KOPT-K1 (cell line): ENCODE results near the gene AVPR2.
A peak's percentile ranks its signal among the peaks of the same experiment; 100 is the strongest.

Experiments used
- H3K27ac ChIP-seq: fragments of 200-600 bp; sonication (generic); 2 replicates; pipeline ENCODE4 v1.5.1; 2016; ENCODE audit warnings: antibody characterized with exemption, mild to moderate bottlenecking, low read depth, low read length; ENCODE audit not compliant: poor library complexity, severe bottlenecking
- H3K36me3 ChIP-seq: fragments of 200-600 bp; sonication (generic); 2 replicates; pipeline ENCODE4 v1.5.1; 2017; ENCODE audit warnings: antibody characterized with exemption, mild to moderate bottlenecking, low read length, moderate library complexity; ENCODE audit not compliant: insufficient read depth
- H3K9me3 ChIP-seq: fragments of 200-600 bp; sonication (generic); 2 replicates; pipeline ENCODE4 v1.5.1; 2017; ENCODE audit warnings: antibody characterized with exemption, low read length, mild to moderate bottlenecking; ENCODE audit not compliant: insufficient read depth, poor library complexity, severe bottlenecking

AVPR2 gene

DNA sequence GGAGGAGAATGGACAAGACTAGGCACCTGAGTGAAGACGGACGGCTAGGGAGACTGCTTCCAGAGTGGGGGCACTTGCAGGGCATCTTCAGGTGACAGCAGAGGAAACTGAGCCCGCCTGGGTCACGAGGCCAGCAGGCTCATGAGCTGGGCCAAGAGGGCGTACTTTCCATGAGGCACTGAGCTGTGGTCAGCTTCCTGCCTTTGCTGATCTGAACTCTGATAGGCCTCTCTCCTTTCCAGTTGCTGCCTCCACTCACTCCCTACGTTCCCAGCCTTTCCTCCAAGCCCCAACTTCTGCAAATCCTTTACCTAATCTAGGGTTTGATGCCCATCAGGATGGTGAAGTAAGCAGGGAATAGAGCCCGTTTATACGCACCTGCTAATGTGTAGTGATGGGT lies 17.1 kb upstream of the AVPR2 start:
- no peak overlapping the region for H3K27ac ChIP-seq
- H3K36me3 ChIP-seq = no peaks in the 10 kb centered on the region
- H3K9me3 ChIP-seq = no peaks in the 10 kb centered on the region

DNA sequence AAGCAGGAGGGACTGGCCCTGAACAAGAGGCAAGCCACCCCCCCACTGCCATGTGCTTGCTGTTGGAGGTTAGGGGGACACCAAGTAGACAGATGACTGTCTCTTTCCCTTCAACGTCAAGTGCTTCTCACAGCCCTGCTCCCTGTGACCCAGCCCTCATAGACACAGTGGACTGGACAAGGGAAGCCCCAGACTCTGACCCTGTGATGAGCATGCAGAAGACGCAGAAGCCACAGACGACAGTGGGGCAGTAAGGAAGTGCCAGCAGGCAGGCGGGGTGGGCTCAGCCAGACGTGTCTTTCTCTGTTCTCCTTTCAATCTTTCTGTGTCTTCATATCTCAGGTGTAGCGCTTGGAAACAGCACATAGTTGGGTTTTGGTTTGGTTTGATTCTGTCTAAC lies 16.1 kb upstream of the AVPR2 start:
- Histone ChIP-seq H3K27ac (no peak overlapping the region), H3K36me3 (no peaks in the 10 kb centered on the region), H3K9me3 (no peaks in the 10 kb centered on the region)

DNA sequence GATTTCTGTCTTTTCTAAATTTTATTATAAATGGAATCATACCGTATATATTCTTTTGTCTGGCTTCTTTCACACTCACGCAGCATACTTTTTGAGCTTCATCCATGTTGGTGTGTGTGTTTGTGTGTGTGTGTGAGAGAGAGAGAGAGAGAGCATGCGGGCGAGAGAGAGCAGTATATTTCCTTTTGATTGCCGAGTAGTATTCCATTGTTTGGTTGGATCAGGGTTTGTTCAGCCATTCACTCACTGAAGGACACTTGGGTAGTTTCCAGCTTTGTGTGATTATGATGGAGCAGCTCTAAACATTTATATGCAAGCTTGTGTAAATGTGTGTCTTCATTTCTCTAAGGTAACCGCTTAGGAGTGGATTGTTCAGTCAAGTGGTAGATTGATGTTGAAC lies 15.3 kb upstream of the AVPR2 start:
- H3K27ac ChIP-seq = no peak overlapping the region
- no peaks in the 10 kb centered on the region for H3K9me3 ChIP-seq
- no peaks in the 10 kb centered on the region for H3K36me3 ChIP-seq

DNA sequence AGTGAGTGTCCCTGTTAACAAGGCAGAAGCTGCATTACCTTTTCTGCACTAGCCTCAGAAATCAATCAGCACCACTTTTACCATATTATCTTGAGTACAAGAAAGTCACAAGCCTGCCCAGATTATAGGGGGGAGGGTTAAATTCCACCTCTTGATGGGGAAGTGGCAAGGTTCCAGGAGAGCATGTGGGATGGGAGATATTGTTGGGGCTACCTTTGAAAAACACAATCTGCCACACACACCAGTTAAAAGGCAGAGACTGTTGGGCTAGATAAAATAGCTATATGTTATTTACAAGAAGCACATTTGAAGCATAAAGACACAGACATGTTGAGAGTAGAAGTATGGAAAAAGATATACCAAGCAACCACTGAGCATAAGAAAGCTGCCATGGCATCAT lies 6.6 kb upstream of the AVPR2 start:
- Histone ChIP-seq H3K27ac (no peak overlapping the region), H3K9me3 (no peaks in the 10 kb centered on the region), H3K36me3 (no peaks in the 10 kb centered on the region)

DNA sequence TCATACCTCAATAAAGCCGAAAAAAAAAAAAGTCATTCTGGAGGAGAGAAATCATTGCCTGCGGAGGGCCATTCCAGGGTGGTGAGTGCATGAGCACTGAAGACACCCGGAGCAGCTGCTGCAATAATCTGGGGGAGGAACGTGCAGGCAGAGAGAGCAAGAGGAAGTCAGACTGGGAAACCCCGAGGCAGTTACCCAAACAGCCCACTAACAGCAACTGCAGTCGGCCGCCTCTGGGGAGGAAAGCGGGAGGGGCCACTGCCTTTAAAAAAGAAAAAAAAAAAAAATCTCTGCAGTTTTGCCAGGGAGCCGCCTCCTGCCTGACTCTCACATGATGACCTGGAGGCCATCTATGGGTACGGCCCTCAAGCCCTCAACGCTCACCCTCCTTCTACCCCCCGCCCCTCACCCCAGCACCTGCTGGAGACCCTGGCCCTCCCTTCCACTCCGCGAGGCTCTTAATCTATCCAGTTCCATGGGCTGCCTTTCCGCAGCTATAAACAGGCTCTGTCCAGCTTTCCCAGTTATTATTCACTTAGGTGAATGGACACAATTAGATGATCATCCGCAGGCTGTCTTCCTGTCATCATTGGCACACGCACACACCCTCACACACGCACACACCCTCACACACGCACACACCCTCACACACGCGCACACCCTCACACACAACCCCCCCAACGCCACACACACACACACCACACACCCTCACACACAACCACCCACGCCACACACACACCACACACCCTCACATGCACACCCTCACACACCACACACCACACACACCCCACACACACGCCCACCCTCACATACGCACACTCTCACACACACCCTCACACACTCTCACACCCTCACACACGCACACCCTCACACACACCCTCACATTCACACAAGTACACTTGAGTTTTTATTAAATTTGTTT lies 3.4 kb upstream of the AVPR2 start:
- Histone ChIP-seq H3K9me3 (no peaks in the 10 kb centered on the region), H3K36me3 (peaks cover 4% of the 10 kb centered on the region; the same call in 1 of the 2 replicates), H3K27ac (peak overlapping the region; percentile 59)

DNA sequence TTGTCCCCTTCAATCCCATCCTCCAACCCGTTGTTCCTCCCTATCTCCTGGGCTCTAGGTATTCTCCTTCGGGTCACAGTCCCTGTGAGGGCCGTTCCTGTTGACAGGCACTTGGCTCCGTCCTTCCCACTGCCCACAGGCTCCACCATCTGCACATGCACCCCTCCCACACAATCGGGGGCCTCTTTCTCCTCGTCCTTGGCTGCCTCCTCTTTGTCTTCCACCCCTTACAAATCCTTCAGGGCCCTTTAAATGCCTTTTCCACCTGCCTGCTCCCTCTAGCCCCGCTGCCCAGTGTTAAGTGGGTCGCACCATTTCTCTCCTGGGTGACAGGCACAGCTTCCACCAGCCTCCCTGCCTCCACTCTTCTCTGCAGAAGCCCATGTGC lies 2.7 kb upstream of the AVPR2 start:
- H3K36me3 ChIP-seq = peaks cover 8% of the 10 kb centered on the region
- H3K27ac ChIP-seq = peak overlapping the region; percentile 59
- no peaks in the 10 kb centered on the region for H3K9me3 ChIP-seq

DNA sequence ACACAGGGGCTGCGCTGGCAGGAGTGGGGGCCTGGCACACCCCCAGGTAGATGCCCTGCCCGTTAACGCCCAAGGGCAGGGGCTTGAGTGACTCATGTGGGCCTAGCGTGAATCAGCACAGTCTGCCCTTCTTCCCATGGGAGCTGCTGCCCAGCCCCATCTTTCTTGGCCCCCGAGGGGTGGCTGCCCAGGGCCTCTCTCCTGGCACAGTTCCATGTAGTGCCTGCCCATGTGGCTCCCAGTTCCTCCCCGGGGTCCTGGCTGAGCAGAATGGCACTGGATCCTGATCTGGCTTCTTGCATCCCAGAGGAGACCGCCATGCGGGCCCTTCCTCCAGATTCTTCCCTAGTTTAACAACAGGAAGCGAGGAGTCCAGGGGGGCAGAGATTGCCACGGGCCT lies 2.1 kb upstream of the AVPR2 start:
- Histone ChIP-seq H3K9me3 (no peaks in the 10 kb centered on the region), H3K27ac (peak overlapping the region; percentile 59), H3K36me3 (peaks cover 15% of the 10 kb centered on the region)

DNA sequence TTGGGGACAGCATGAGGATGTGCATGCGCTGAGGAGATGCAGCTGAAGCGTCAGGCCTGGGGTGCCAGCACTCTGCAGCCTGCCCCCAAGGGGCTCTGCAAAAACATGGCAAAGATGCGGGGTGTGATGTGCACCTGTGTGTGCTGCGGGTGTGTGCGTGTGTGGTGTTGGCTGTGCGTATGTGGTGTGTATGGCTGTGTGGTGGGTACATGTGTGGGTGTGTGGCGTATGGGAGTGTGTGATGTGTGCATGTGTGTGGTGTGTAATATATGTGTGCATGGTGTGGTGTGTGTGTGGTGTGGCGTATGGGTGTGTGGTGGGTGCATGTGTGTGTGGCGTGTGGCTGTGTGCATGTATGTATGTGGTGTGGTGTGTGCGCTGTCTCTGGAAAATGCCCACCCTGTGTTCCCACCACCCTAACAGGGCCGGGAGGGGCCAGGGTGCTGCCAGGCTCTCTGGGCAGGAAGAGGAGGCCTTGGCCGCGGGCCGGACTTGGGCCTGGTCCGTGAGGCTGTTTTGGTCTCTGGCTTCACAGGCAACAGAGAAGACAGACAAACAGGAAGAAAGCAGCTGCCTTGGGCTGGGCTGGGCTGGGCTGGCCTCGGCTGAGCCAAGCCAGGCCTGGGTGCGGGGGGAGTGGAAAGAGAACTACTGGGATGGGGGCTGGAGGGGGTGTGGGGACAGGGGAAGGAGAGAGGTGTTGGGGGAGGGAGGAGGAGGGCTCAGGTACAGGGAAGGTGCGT lies 1.1 kb upstream of the AVPR2 start:
- peak overlapping the region; percentile 59 for H3K27ac ChIP-seq
- no peaks in the 10 kb centered on the region for H3K9me3 ChIP-seq
- peaks cover 24% of the 10 kb centered on the region for H3K36me3 ChIP-seq

DNA sequence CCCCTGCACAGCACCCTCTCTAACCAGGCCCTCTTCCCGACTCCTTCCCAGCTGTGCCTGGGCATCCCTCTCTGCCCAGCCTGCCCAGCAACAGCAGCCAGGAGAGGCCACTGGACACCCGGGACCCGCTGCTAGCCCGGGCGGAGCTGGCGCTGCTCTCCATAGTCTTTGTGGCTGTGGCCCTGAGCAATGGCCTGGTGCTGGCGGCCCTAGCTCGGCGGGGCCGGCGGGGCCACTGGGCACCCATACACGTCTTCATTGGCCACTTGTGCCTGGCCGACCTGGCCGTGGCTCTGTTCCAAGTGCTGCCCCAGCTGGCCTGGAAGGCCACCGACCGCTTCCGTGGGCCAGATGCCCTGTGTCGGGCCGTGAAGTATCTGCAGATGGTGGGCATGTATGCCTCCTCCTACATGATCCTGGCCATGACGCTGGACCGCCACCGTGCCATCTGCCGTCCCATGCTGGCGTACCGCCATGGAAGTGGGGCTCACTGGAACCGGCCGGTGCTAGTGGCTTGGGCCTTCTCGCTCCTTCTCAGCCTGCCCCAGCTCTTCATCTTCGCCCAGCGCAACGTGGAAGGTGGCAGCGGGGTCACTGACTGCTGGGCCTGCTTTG lies 1.1 kb downstream of the AVPR2 start:
- Histone ChIP-seq H3K27ac (no peak overlapping the region), H3K36me3 (peaks cover 42% of the 10 kb centered on the region)

DNA sequence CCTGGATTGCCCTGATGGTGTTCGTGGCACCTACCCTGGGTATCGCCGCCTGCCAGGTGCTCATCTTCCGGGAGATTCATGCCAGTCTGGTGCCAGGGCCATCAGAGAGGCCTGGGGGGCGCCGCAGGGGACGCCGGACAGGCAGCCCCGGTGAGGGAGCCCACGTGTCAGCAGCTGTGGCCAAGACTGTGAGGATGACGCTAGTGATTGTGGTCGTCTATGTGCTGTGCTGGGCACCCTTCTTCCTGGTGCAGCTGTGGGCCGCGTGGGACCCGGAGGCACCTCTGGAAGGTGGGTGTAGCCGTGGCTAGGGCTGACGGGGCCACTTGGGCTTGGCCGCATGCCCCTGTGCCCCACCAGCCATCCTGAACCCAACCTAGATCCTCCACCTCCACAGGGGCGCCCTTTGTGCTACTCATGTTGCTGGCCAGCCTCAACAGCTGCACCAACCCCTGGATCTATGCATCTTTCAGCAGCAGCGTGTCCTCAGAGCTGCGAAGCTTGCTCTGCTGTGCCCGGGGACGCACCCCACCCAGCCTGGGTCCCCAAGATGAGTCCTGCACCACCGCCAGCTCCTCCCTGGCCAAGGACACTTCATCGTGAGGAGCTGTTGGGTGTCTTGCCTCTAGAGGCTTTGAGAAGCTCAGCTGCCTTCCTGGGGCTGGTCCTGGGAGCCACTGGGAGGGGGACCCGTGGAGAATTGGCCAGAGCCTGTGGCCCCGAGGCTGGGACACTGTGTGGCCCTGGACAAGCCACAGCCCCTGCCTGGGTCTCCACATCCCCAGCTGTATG lies 1.8 kb downstream of the AVPR2 start:
- H3K9me3 ChIP-seq = no peaks in the 10 kb centered on the region

More for the DNA sequence above, 1.1 kb downstream of the AVPR2 start:
- no peaks in the 10 kb centered on the region for H3K9me3 ChIP-seq

DNA sequence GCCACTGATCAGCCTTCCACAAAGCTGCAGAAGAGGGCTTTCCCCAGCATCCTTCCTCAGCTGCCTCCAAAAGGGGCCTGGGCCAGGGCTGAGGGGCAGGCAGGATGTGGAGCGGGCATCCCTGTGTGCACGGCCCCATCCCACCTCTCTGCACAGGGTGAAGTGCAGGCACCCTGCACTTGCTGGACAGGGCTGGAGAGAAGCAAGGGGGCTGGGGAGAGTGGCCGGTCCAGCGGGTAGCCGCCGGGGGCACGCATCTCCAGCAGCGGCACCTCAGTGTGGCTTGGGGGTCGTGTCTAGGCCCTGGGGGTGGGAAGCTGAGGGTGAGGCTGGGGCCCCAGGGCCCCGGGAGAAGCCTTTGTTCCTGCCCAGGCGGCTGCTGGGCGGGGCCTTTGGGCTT lies 3.0 kb downstream of the AVPR2 start:
- Histone ChIP-seq H3K9me3 (no peaks in the 10 kb centered on the region), H3K27ac (no peak overlapping the region), H3K36me3 (peaks cover 58% of the 10 kb centered on the region)

More for the DNA sequence above, 1.8 kb downstream of the AVPR2 start:
- H3K36me3 ChIP-seq = peaks cover 47% of the 10 kb centered on the region
- peak overlapping the region; percentile 14 for H3K27ac ChIP-seq

DNA sequence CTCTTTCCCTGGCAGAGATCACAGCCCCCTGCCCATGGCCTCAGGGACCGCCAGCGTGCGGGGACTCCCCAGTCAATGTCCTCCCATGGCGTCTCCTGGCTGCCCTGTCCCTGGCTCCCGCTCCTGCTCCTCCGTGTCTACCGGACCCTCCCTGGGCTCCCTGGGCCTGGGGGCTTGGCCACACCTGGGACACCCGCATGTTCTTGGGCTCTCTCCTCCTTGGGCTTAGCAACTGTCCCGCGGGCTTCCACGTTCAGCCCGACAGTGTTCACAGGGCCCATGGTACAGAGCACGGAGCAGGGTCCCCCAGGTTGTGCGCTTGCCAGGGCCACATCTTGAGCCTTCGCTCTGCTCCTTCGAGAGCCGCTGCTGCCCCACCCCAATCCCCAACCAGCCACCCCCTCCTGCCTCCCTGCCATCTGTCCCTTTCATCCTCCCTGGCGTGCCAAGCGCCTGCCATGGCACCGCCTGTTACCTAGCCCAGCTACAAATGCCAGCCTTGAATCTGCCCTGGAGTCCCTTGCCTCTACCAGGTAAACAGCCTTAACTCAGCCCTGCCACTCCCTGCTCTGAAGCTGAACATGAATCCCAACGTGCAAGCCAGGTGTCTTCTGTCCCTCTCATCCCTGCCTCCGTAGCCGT lies 3.9 kb downstream of the AVPR2 start:
- peaks cover 67% of the 10 kb centered on the region for H3K36me3 ChIP-seq
- H3K27ac ChIP-seq = no peak overlapping the region
- H3K9me3 ChIP-seq = no peaks in the 10 kb centered on the region

DNA sequence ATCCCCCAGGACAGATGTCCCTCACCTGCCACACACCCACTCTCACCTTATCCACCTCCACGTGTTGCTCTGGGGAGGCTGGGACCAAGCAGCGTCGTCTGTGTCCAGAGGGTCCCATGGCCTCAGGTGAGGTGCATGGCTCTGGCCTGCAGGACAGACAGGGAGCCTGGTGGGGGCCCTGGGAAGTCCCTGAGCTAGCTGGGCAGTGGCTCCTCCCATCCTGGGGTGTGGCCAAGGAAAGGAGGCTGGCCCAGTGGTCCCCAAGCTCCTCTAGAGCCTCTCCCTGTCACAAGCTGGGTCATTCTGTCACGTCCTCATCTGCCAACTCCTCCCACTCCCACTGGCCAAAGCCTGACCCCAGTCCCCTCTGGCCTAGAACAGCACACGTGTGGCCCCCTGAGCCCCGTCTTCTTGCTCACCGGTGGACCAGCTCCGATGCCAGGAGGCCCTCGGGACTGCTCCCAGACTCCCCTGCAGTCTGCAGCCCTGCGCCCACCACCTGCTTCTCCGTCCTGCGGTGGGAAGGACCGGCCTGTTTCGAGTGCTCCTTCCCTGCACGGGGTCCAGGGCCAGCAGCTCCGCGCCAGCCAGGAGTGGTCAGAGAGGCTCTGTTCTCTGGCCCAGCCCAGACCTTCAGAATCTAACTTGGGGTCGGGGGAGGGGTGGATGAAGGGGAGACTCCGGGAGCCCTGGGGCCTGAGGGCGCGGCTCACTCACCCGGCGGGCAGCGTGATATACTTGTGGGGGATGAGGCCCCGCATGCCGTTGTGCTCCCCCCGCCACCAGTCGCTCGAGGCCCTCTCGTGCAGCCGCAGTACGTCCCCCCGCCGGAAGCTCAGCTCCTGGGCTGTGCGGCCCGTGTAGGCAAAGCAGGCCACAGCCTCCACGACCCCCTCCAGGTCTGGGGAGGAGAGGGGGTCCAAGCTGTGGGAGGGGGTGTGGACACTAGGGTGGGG lies 4.8 kb downstream of the AVPR2 start:
- no peaks in the 10 kb centered on the region for H3K9me3 ChIP-seq
- H3K36me3 ChIP-seq = peaks cover 77% of the 10 kb centered on the region
- H3K27ac ChIP-seq = no peak overlapping the region
